CD4-positive, alpha-beta T cell treated with Interleukin-1 beta for 1 hour (primary cell): ENCODE results near the gene IGFBP3.

Source experiments
- DNase-seq, 2 donors: peaks; one replicate each; pipeline ENCODE4 v3.0.0-alpha.2; 2020 to 2022

Gene IGFBP3

DNA sequence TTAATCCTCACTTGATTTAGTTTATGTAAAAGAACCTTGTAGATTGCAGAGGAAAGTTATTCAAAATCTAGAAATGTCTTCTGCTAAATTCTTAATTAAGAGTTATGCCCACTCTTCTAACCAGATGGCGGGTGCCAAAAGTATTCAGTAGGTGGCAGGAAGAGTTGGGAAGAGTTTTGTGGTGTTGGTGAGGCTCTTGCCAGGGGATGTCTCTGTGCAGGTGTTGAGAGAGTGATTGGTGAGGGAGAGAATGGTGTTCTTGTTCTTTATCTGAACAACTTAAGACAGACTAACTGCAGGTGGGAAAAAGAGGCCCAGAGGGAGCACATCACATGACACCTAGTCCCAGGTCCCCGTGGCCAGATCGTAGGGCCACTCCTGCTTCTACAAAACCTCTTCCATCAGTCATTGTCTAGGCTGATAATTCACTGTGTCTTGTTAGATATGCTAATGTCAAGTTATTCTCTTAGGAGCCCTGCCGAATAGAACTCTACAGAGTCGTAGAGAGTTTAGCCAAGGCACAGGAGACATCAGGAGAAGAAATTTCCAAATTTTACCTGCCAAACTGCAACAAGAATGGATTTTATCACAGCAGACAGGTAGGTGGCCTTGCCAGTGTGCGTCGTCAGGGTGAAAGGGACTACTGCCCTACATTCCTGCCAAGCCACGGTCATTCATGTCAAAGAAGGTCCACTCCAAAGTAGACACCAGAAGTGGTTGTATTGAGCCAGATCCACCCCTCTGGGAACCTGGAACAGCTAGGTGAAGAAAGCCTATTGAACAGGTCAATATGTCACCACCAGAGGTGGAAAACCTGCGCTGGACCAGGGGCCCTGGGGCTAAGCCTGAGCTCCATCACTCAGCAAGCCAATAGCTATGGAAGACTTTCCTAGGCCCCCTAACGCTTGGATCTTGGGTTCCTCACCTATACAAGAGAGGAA lies 29.3 kb downstream of the IGFBP3 start:
- no peak for DNase-seq

GRCh38 chr7:45890902-45891461 lies 30.1 kb downstream of the IGFBP3 start:
- peak in 1 of 2 donors; percentile 33 for DNase-seq

- no peak for DNase-seq
Observed at GRCh38 chr7:45890125-45890901, 30.8 kb downstream of the IGFBP3 start.

DNA sequence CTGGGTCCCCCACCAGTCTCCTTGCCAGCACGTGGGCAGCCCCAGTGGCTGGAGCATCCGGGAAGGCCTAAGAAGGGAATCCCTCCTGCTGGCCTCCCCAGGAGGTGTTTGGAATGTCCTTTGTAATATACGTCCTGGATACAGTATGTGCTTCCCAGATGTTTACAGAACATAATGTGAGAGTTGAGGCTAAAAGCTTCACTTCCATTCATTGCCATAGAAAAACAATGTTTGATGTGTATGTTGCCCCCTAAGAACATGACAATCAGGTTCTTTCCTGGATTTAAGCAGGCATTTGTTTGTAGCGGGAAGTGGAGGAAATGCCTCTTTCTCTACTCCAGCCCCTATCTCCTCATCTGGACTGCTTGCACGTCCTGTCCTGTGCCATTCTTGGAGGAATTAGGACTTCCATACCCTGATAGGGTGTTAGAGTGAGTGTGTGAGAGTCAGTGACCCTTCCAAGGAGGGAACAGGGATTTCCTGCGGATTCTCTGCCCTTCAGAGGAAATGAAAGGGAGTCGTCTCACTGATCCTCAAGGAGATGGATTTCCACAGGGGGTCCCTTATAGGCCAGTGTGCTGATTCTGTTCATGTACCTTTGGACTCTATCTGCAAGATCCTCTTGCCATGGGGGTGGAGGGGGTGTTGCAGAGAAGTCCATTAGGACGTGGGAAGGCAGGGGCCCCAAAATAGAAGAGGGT lies 31.6 kb downstream of the IGFBP3 start:
- no peak for DNase-seq

GRCh38 chr7:45888993-45889366 lies 32.1 kb downstream of the IGFBP3 start:
- DNase-seq, result no peak

GRCh38 chr7:45888185-45888992 lies 32.7 kb downstream of the IGFBP3 start, which contains the start of gene IGFBP1:
Gene IGFBP1, plus strand, starts transcription at chr7:45888488. Its CDS starts 165 bp downstream, at chr7:45888653.
- DNase-seq, result no peak

GRCh38 chr7:45886931-45887667 lies 34.0 kb downstream of the IGFBP3 start:
- no peak for DNase-seq

- no peak for DNase-seq
Observed at GRCh38 chr7:45885264-45885882, 35.7 kb downstream of the IGFBP3 start.

- DNase-seq, result no peak
Observed at GRCh38 chr7:45884136-45884535, 36.9 kb downstream of the IGFBP3 start.

- DNase-seq, result no peak
Observed at GRCh38 chr7:45882465-45882810, 38.6 kb downstream of the IGFBP3 start.

GRCh38 chr7:45881759-45882464 lies 39.2 kb downstream of the IGFBP3 start:
- no peak for DNase-seq

DNA sequence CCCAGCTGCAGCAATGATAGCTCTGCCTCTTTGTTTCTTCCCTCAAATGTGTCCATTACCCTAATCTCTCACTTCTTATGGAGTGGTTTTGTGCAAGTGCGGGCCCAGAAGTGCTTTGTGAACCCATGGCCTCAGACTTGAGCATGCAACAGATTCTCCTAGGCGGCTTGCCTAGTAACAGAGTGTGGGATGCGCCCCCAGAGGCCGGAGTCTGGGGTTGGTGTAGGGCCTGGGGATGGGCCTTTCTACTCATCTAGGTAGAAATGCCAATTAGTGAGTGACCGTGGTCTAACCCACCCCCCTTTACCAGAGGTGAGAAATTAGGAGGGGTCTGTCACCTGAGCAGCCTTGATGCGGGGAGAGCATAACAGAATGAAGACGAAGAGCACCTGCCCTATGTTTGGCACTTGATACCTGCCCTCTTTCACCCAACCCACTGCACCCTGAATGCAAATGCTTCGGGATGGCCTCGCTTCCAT lies 39.8 kb downstream of the IGFBP3 start:
- no peak for DNase-seq

DNA sequence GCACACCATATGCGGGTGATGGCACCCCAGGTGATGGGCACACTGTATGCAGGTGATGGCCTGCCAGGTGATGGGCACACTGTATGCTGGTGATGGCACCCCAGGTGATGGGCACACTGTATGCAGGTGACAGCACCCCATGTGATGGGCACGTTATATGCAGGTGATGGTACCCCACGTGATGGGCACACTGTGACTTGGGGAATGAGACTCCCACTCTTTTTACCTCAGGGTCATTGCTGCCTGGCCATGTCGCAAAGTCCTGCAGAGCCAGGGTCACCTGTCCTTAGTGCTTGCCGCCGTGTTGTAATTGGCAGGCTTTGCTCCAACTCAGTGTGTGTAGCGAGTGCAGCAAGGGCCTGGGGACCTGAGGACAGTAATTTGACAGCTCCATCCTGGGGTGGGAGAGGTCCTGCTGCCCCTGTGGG lies 40.6 kb downstream of the IGFBP3 start:
- no peak for DNase-seq

DNA sequence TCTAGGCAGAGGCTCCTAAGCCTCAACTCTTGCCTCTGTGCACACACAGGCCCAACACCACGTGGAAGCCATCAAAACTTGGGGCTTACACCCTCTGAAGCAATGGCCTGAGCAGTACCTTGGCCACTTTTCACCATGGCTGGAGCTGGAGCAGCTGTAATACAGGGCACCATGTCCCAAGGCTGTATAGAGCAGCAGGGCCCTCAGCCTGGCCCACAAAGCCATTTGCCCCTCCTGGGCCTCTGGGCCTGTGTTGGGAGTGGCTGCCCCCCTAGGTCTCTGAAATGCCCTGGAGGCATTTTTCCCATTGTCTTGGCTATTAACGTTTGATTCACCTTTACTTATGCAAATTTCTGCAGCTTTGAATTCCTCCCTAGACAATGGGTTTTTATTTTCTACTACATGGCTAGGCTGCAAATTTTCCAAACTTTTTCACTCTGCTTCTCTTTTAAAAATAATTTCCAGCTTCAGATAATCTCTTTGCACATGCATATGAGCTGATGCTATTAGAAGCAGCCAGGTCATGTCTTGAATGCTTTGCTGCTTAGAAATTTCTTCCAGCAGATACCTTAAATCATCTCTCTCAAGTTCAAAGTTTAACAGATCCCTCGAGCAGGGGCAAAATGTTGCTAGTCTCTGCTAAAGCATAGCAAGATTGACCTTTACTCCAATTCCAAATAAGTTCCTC lies 42.5 kb downstream of the IGFBP3 start:
- no peak for DNase-seq

DNA sequence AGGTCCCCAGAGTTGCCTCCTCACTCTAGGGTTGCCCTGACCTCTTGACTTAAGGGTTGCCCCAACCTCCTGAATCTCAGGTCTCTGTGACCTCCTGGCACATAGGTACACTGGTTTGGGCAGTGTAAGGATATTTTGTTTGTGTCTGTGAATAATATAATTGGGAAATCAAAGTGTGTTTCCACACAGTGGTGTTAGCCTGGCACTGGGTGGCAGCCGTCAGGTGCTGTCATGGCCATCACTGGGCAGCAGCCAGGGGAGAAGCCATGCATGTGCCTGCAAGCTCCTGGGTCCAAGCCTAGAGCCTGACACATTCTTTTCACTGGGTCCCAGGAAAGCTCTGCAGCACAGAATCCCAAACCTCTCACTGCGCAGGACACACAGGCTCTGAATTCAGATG lies 44.6 kb downstream of the IGFBP3 start:
- no peak for DNase-seq

DNA sequence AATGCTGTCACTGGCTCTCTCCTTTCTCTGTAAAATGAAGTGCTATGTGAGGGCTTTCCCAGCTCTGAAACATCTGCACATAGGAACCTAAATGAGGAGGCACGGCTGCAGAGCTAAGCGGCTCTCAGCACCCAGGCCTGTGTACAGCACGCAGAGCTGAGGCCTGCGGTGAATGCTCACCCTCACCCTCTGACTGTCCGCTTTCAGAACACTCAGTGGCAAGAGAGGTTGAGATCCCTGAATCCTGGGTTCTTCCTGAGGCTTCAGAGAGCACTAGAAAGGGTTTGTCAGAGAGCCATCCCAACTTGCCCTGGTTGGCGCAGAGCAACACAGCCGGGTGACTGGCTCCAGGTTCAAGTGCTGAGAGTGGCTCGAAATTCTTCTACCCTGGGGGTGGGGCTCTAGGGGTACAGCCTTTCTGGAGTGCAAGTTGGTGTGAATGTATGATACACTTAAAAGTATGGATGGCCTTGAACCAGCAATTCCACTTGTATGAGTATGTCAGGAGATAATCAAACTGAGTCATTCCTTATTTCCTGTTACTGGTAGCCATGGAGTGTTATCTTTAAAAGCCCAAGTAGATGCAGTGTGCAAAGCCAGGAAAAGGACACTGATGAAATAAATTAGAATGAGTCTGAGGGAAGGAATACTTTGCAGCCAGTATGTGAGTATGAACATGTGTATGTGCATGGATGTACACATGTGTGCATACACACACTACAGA lies 46.5 kb downstream of the IGFBP3 start:
- no peak for DNase-seq

- DNase-seq, result no peak
Observed at GRCh38 chr7:45873355-45873754, 47.7 kb downstream of the IGFBP3 start.

GRCh38 chr7:45873035-45873354 lies 48.1 kb downstream of the IGFBP3 start, which contains the start of gene CCDC201:
Gene CCDC201, minus strand, starts transcription at chr7:45873082. Its CDS starts 75 bp downstream, at chr7:45873007.
- DNase-seq, result no peak
